Chondrocyte (in vitro differentiated cells): Measurements from ENCODE around the gene GPS2. TPM values are rescaled to one million over a fixed set of nuclear protein-coding genes. Genes with fewer than 3 reads are reported as not detected.

Source experiments
- DNase-seq: peaks from one replicate; pipeline ENCODE4 v3.0.0; 2021; ENCODE audit warnings: mixed read lengths, low spot score
- H3K27ac Mint-ChIP-seq: one replicate; pipeline ENCODE4 v1.8.0; 2021; ENCODE audit warnings: mild to moderate bottlenecking, moderate library complexity, mixed read lengths; ENCODE audit not compliant: unreplicated experiment
- H3K27me3 Mint-ChIP-seq: 2 replicates; pipeline ENCODE4 v1.8.0; 2021; ENCODE audit warnings: low read depth, mixed read lengths
- H3K36me3 Mint-ChIP-seq: 2 replicates; pipeline ENCODE4 v1.8.0; 2021; ENCODE audit warnings: low read depth, mixed read lengths
- H3K4me1 Mint-ChIP-seq: 2 replicates; pipeline ENCODE4 v1.8.0; 2021; ENCODE audit warnings: low read depth, mild to moderate bottlenecking, mixed read lengths
- H3K4me3 Mint-ChIP-seq: one replicate; pipeline ENCODE4 v1.8.0; 2021; ENCODE audit warnings: mild to moderate bottlenecking, moderate library complexity, mixed read lengths; ENCODE audit not compliant: unreplicated experiment
- H3K9me3 Mint-ChIP-seq: 2 replicates; pipeline ENCODE4 v1.8.0; 2021; ENCODE audit warnings: low read depth, mixed read lengths
- CTCF ChIP-seq: fragments of 200-600 bp; sonication (generic); IDR thresholded peaks from 2 replicates; pipeline ENCODE4 v1.5.0; 2021; ENCODE audit warnings: antibody characterized with exemption, mild to moderate bottlenecking, moderate library complexity
- total RNA-seq: library from RNA; stranded (reverse); gene quantifications from 3 replicates; pipeline ENCODE4 v1.2.1, GENCODE V29; 2021

The GPS2 gene
- total RNA-seq, 1 donor from 2014 or later, result 43.9 TPM

- TF ChIP-seq CTCF, result no peak
- H3K36me3 Mint-ChIP-seq, result peaks cover 44% of the 10 kb centered on the region
- DNase-seq, result no peak
- H3K9me3 Mint-ChIP-seq, result no peaks in the 10 kb centered on the region
- H3K27me3 Mint-ChIP-seq, result no peaks in the 10 kb centered on the region
- peak overlapping the region; percentile 71 for H3K4me3 Mint-ChIP-seq
- peak overlapping the region; percentile 77 for H3K27ac Mint-ChIP-seq
- H3K4me1 Mint-ChIP-seq, result peaks cover 50% of the 10 kb centered on the region
Measured at GRCh38 chr17:7313890-7314718, 1.1 kb downstream of the GPS2 start.

GRCh38 chr17:7313088-7313889 lies 1.9 kb downstream of the GPS2 start:
- Mint-ChIP-seq H3K36me3 (peaks cover 41% of the 10 kb centered on the region), H3K27me3 (no peaks in the 10 kb centered on the region), H3K4me1 (peaks cover 55% of the 10 kb centered on the region), H3K27ac (peak overlapping the region; percentile 32), H3K4me3 (no peak overlapping the region), H3K9me3 (no peaks in the 10 kb centered on the region)
- DNase-seq, result no peak
- peak; percentile 14 for TF ChIP-seq CTCF

GRCh38 chr17:7312432-7313087 lies 2.6 kb downstream of the GPS2 start:
- H3K4me1 Mint-ChIP-seq, result peaks cover 55% of the 10 kb centered on the region
- no peaks in the 10 kb centered on the region for H3K27me3 Mint-ChIP-seq
- DNase-seq, result no peak
- no peak for TF ChIP-seq CTCF
- no peaks in the 10 kb centered on the region for H3K9me3 Mint-ChIP-seq
- peaks cover 37% of the 10 kb centered on the region for H3K36me3 Mint-ChIP-seq
- H3K4me3 Mint-ChIP-seq, result no peak overlapping the region
- H3K27ac Mint-ChIP-seq, result no peak overlapping the region

- Mint-ChIP-seq H3K27me3 (no peaks in the 10 kb centered on the region), H3K27ac (no peak overlapping the region), H3K36me3 (peaks cover 37% of the 10 kb centered on the region), H3K4me3 (no peak overlapping the region), H3K4me1 (peaks cover 55% of the 10 kb centered on the region), H3K9me3 (no peaks in the 10 kb centered on the region)
- no peak for TF ChIP-seq CTCF
- no peak for DNase-seq
Measured at GRCh38 chr17:7311110-7311705, 4.0 kb downstream of the GPS2 start.

- H3K36me3 Mint-ChIP-seq, result peaks cover 37% of the 10 kb centered on the region
- no peak for DNase-seq
- no peak for TF ChIP-seq CTCF
- peak overlapping the region; percentile 85 for H3K4me3 Mint-ChIP-seq
- no peaks in the 10 kb centered on the region for H3K27me3 Mint-ChIP-seq
- peak overlapping the region; percentile 92 for H3K27ac Mint-ChIP-seq
- peaks cover 51% of the 10 kb centered on the region for H3K4me1 Mint-ChIP-seq
- no peaks in the 10 kb centered on the region for H3K9me3 Mint-ChIP-seq
Measured at GRCh38 chr17:7309628-7310027, 5.5 kb downstream of the GPS2 start.
